Measurements from ENCODE around the gene PEMT. TPM values are rescaled to one million over a fixed set of nuclear protein-coding genes. Genes with fewer than 3 reads are reported as not detected.

Gene PEMT
- total RNA-seq, 4 donors from 2014 or later, result 24.6 to 32.2 (median 28.2) TPM

- H3K27ac ChIP-seq, result peak overlapping the region in 3 of 4 donors; percentile 21 to 25 (median 24)
- H3K4me3 ChIP-seq, result peak overlapping the region in 3 of 4 donors; percentile 7 to 77 (median 64)
- intact Hi-C loops (cut with DNase I), result loop anchor here (10.0 kb wide), 1 partner anchor 139 kb away; no protein-coding TSS in a partner anchor
- no peak for TF ChIP-seq POLR2A (IDR thresholded peaks at IDR 0.05)
- no peak for TF ChIP-seq CTCF (IDR thresholded peaks at IDR 0.05)
- no peak for DNase-seq
- peaks cover 0 to 18% (median 0%) of the 10 kb centered on the region in 4 donors for H3K27me3 ChIP-seq
- H3K9me3 ChIP-seq, result no peaks in the 10 kb centered on the region
- WGBS, 2 donors, result 72 to 80% methylated on average over 5 of the region's 5 CpGs
- peaks cover 18 to 43% (median 20%) of the 10 kb centered on the region in 3 donors for H3K4me1 ChIP-seq
- peaks cover 8 to 40% (median 9%) of the 10 kb centered on the region in 3 donors for H3K36me3 ChIP-seq
Observed at GRCh38 chr17:17493986-17494466, 97.5 kb downstream of the PEMT start.

- TF ChIP-seq POLR2A (IDR thresholded peaks at IDR 0.05) (no peak), CTCF (IDR thresholded peaks at IDR 0.05) (no peak)
- intact Hi-C loops (cut with DNase I), result loop anchor here (10.0 kb wide), 1 partner anchor 139 kb away; no protein-coding TSS in a partner anchor
- Histone ChIP-seq H3K4me1 (peaks cover 18 to 43% (median 20%) of the 10 kb centered on the region in 3 donors), H3K4me3 (peak overlapping the region in 1 of 4 donors; percentile 7), H3K27me3 (peaks cover 0 to 18% (median 0%) of the 10 kb centered on the region in 4 donors), H3K27ac (peak overlapping the region in 3 of 4 donors; percentile 21 to 25 (median 24)), H3K36me3 (peaks cover 8 to 45% (median 9%) of the 10 kb centered on the region in 3 donors), H3K9me3 (no peaks in the 10 kb centered on the region)
- no peak for DNase-seq
- WGBS, 2 donors, result 54 to 55% methylated on average over 5 to 15 of the region's 15 CpGs
Observed at GRCh38 chr17:17493249-17493985, 98.1 kb downstream of the PEMT start.

- peaks cover 8 to 53% (median 9%) of the 10 kb centered on the region in 3 donors for H3K36me3 ChIP-seq
- intact Hi-C loops (cut with DNase I), result loop anchor here (10.0 kb wide), 1 partner anchor 138 kb away; no protein-coding TSS in a partner anchor
- no peak overlapping the region for H3K27ac ChIP-seq
- H3K27me3 ChIP-seq, result peaks cover 0 to 18% (median 0%) of the 10 kb centered on the region in 4 donors
- no peak for DNase-seq
- WGBS, 2 donors, result 84 to 100% methylated on average over 2 to 5 of the region's 9 CpGs
- TF ChIP-seq POLR2A (IDR thresholded peaks at IDR 0.05) (no peak), CTCF (IDR thresholded peaks at IDR 0.05) (no peak)
- no peak overlapping the region for H3K4me3 ChIP-seq
- H3K4me1 ChIP-seq, result peaks cover 18 to 43% (median 20%) of the 10 kb centered on the region in 3 donors
- H3K9me3 ChIP-seq, result no peaks in the 10 kb centered on the region
Observed at GRCh38 chr17:17492571-17492970, 98.9 kb downstream of the PEMT start.

GRCh38 chr17:17492085-17492484 is 99.4 kb downstream of the PEMT start:
- intact Hi-C loops (cut with DNase I), result loop anchor here (10.0 kb wide), 1 partner anchor 137 kb away; no protein-coding TSS in a partner anchor
- Histone ChIP-seq H3K27me3 (peaks cover 0 to 18% (median 0%) of the 10 kb centered on the region in 4 donors), H3K4me1 (peaks cover 18 to 40% (median 18%) of the 10 kb centered on the region in 3 donors), H3K9me3 (no peaks in the 10 kb centered on the region), H3K4me3 (no peak overlapping the region), H3K27ac (no peak overlapping the region), H3K36me3 (peaks cover 8 to 58% (median 9%) of the 10 kb centered on the region in 3 donors)
- DNase-seq, result no peak
- WGBS, 2 donors, result 87 to 90% methylated on average over 5 to 11 of the region's 11 CpGs
- no peak for TF ChIP-seq CTCF (IDR thresholded peaks at IDR 0.05)
- no peak for TF ChIP-seq POLR2A (IDR thresholded peaks at IDR 0.05)

- H3K27ac ChIP-seq, result no peak overlapping the region
- peaks cover 8 to 63% (median 9%) of the 10 kb centered on the region in 3 donors for H3K36me3 ChIP-seq
- TF ChIP-seq CTCF (IDR thresholded peaks at IDR 0.05) (no peak), POLR2A (IDR thresholded peaks at IDR 0.05) (no peak)
- H3K4me1 ChIP-seq, result peaks cover 16 to 35% (median 18%) of the 10 kb centered on the region in 3 donors
- no peak for DNase-seq
- peaks cover 0 to 18% (median 0%) of the 10 kb centered on the region in 4 donors for H3K27me3 ChIP-seq
- intact Hi-C loops (cut with DNase I), result loop anchor here (10.0 kb wide), 1 partner anchor 137 kb away; no protein-coding TSS in a partner anchor
- WGBS, 2 donors, result 88 to 100% methylated on average over 1 to 16 of the region's 17 CpGs
- H3K9me3 ChIP-seq, result no peaks in the 10 kb centered on the region
- H3K4me3 ChIP-seq, result no peak overlapping the region
Observed at GRCh38 chr17:17491546-17491988, 99.9 kb downstream of the PEMT start.
